ENCODE measurements around the gene POMGNT1.

POMGNT1 gene

DNA sequence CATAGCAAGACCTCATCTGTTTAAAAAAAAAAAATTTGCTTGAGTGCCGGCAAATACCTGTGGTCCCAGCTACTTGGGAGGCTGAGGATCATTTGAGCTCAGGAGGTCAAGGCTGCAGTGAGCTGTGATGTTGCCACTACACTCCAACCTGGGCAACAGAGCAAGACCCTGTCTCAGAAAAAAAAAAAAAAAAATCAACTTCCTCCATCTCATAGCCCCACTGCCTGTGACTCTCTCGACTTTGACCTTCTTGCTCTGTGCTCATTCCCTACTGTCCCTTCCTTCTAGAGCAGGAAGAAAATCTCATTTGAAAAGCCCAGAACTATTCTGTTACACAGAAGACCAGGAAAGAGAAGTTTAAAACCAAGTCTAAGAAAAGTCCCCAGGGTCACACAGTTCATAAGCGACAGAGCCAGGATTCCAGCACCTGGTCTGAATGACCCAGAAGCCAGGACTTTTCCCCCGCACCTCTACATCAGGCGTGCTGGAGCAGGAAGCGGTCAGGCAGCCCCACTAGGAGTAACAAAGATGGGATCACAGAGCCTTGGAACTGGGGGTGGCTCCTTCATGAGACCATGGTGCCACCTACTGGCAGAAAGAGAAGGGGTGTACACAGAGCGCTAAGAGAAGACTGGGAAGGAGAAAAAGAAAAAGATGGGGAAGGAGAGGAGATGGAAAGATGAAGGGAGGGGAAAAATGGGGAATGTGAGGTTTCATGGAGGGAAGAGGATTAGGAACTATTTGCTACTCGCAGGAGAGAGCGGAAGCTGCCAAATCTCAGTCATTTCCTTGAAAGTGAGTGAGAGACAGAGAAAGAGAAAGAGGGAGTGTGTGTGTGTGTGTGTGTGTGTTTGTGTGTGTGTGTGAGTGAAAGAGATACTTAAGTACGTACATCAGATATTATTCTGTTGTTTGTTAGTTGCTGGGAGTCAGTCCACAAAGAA lies 18.8 kb downstream of the POMGNT1 start:
- TF ChIP-seq ZFX (IDR thresholded peaks at IDR 0.05; ENCODE audit: borderline replicate concordance) = no peak
- TF ChIP-seq, protein P1, sequence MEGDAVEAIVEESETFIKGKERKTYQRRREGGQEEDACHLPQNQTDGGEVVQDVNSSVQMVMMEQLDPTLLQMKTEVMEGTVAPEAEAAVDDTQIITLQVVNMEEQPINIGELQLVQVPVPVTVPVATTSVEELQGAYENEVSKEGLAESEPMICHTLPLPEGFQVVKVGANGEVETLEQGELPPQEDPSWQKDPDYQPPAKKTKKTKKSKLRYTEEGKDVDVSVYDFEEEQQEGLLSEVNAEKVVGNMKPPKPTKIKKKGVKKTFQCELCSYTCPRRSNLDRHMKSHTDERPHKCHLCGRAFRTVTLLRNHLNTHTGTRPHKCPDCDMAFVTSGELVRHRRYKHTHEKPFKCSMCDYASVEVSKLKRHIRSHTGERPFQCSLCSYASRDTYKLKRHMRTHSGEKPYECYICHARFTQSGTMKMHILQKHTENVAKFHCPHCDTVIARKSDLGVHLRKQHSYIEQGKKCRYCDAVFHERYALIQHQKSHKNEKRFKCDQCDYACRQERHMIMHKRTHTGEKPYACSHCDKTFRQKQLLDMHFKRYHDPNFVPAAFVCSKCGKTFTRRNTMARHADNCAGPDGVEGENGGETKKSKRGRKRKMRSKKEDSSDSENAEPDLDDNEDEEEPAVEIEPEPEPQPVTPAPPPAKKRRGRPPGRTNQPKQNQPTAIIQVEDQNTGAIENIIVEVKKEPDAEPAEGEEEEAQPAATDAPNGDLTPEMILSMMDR (IDR thresholded peaks at IDR 0.05) = peak; percentile 89
- H3K27ac ChIP-seq = peak overlapping the region; percentile 99

DNA sequence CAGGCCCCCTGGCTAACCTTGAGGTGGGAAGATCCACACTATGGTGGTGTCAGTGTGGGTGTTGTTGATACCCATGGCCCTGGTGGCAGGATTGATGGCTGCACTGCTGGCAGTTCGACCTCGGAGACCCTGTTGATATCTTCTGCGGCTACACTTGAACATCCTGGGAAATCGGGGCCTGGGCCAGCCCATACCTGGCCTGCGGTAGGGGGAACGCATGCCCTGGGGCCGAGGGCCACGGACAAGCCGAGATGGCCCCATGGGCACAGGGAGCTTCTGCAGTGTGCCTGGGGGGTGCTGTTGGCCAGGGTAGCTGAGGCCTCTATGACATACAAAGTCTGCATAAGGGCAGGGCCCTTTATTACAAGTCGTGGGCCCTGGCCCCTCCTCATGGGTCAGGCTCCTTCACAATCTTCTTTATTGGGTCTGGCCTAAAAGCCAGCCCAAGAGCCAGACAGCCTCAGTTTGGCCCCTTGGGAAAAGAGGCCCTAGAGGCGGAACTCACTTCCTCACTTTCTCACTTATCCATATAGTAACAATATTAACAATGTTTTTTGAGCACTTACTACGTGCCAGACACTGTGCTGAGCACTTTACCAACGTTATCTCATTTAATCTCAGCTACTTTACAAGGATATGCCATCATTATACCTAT lies 21.9 kb downstream of the POMGNT1 start, which contains the start of gene P3R3URF:
Gene P3R3URF (minus strand): TSS at position 278 of the 655 bp plus-strand sequence. CDS start 17 bp downstream, at position 261.
- peak within 1 kb of the TSS; percentile 12; the same call in 1 of the 2 replicates for H3K27ac ChIP-seq
- no peak for TF ChIP-seq ZFX (IDR thresholded peaks at IDR 0.05; ENCODE audit: borderline replicate concordance)
- TF ChIP-seq, protein P1 (IDR thresholded peaks at IDR 0.05) = no peak

DNA sequence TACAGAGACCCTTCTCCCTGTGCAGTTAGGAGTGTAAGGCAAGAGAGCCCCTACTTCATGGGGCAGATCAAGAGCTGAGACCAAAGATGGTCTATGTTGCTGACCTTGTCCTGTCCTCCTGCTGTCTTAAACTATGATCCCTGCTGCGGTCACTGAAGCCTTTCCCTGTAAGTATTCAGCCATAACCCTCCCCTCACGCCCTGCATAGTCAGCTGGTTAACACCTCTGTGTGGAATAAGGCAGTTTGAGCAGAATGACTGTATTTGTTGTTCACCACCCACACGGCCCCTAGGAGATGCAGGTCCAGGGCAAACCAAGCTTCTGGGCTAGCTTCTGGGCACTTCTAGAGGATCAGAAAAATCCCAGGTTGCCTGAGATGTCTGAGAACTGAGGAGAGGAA lies 23.0 kb downstream of the POMGNT1 start:
- TF ChIP-seq, protein P1 (IDR thresholded peaks at IDR 0.05) = no peak
- no peak for TF ChIP-seq ZFX (IDR thresholded peaks at IDR 0.05; ENCODE audit: borderline replicate concordance)
- peak overlapping the region; percentile 12; the same call in 1 of the 2 replicates for H3K27ac ChIP-seq

DNA sequence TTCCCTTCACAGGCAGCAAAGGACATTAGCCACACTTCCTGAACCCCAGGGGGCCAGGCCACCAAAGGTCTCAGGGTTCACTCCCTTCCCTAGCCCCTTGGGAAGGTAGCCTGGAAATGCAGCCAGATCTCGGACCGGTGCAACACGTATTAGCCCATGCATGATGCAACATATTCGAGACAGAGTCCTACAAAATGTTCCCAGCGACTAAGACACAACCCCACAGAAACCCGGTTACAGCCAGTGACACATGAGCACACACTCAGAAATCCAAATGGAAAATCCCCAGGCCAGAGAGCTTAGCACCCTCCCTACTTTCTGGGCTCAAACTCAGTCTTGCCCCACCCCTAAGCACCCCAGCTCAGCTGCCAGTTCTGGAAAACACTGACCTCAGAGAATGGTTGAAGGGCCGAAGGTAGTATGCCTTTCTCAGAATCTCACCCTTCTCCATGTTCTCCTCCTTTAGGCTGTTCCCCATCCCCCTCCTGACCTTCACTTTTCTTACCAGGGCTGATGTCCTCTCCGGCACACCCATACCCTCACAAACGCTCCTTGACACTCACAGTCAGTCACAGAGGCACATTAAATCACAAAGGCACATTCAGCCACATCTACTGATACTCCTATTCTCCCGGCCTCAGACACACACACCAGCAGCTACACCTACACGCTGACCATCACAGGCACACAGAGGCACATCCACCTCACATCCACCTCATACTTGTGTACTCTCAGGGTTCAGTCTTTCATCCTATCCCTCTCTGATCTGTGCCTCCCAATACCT lies 23.6 kb downstream of the POMGNT1 start, which contains the start of gene TSPAN1:
Gene TSPAN1 (plus strand): TSS at position 640 of the 784 bp plus-strand sequence. CDS start 6,021 bp downstream, outside the sequence.
- peak within 1 kb of the TSS; percentile 12; the same call in 1 of the 2 replicates for H3K27ac ChIP-seq
- TF ChIP-seq, protein P1 (IDR thresholded peaks at IDR 0.05) = no peak
- no peak for TF ChIP-seq ZFX (IDR thresholded peaks at IDR 0.05; ENCODE audit: borderline replicate concordance)

DNA sequence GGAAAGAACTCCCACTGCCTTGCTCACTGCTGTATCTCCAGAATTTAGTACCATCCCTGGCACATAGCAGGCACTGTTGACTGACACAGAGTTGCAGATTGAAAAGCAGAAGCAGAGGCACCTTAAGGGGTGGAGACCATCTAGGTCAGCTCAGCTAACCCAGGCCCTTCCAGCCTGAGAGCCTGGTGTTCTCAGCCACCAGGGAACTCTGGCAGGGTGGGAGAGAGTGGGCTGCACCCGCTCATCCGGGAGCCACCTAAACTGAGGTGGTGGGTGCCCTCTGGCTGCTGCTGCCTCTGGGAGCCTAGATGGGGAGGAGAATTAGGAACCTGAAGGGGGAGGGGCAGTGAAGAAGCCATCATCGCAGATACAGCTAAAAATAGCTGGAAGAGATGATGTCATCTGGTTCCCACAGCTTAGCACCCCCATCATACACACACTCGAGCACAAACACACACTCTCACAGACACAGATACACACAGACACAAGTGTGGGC lies 24.8 kb downstream of the POMGNT1 start:
- TF ChIP-seq ZFX (IDR thresholded peaks at IDR 0.05; ENCODE audit: borderline replicate concordance) = no peak
- TF ChIP-seq, protein P1 (IDR thresholded peaks at IDR 0.05) = no peak
- H3K27ac ChIP-seq = peak overlapping the region; percentile 65

DNA sequence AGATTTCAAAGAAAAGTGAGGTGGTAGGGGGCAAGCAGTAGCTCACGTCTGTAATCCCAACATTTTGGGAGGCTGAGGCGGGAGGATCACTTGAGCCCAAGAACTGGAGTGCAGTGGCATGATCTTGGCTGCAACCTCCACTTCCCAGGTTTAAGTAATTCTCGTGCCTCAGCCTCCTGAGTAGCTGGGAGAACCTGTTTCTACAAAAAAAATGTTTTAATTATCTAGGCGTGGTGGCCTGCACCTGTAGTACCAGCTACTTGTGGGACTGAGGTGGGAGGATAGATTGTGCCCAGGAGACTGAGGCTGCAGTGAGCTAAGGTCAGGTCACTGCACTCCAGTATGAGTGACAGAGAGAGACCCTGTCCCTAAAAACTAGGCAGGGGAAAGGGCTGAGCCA lies 25.9 kb downstream of the POMGNT1 start:
- TF ChIP-seq, protein P1 (IDR thresholded peaks at IDR 0.05) = no peak
- TF ChIP-seq ZFX (IDR thresholded peaks at IDR 0.05; ENCODE audit: borderline replicate concordance) = no peak
- H3K27ac ChIP-seq = peak overlapping the region; percentile 65

Measured in 22Rv1 (cell line).